SKM-1 (cell line): ENCODE measurements around the gene DENND2A.
"Not testable (repeated sequence)": the region's sequence is repeated elsewhere in the genome, so short reads cannot be mapped to it uniquely, and the experiment has no call there.

Source experiments
- DNase-seq: peaks from one replicate; lab custom pipeline; 2025; ENCODE audit not compliant: unreplicated experiment; lab: John Stamatoyannopoulos, UW

The DENND2A gene

GRCh38 chr7:140552240-140552679 lies 88.4 kb downstream of the DENND2A start:
- no peak for DNase-seq

GRCh38 chr7:140551355-140552239 lies 89.0 kb downstream of the DENND2A start:
- no peak for DNase-seq

- DNase-seq: no peak
Observed at GRCh38 chr7:140546947-140547346, 93.7 kb downstream of the DENND2A start.

- no peak for DNase-seq
Observed at GRCh38 chr7:140544388-140544826, 96.2 kb downstream of the DENND2A start.

GRCh38 chr7:140542228-140542603 lies 98.4 kb downstream of the DENND2A start:
- DNase-seq: no peak

GRCh38 chr7:140541513-140542227 lies 98.9 kb downstream of the DENND2A start:
- no peak for DNase-seq

GRCh38 chr7:140541176-140541512 lies 99.5 kb downstream of the DENND2A start:
- no peak for DNase-seq

GRCh38 chr7:140540136-140540777 lies 100.4 kb downstream of the DENND2A start:
- no peak for DNase-seq

GRCh38 chr7:140539461-140539860 lies 101.2 kb downstream of the DENND2A start:
- DNase-seq: no peak

- DNase-seq: no peak
Observed at GRCh38 chr7:140537750-140538482, 102.7 kb downstream of the DENND2A start.

- no peak for DNase-seq
Observed at GRCh38 chr7:140534743-140535142, 105.9 kb downstream of the DENND2A start.

- no peak for DNase-seq
Observed at GRCh38 chr7:140533394-140533872, 107.2 kb downstream of the DENND2A start.

GRCh38 chr7:140529428-140529827 lies 111.2 kb downstream of the DENND2A start:
- not testable (repeated sequence) for DNase-seq

- DNase-seq: no peak
Observed at GRCh38 chr7:140526787-140527664, 113.6 kb downstream of the DENND2A start.

GRCh38 chr7:140526214-140526613 lies 114.4 kb downstream of the DENND2A start:
- no peak for DNase-seq

- DNase-seq: no peak
Observed at GRCh38 chr7:140525743-140526142, 114.9 kb downstream of the DENND2A start.

- DNase-seq: no peak
Observed at GRCh38 chr7:140521421-140521820, 119.2 kb downstream of the DENND2A start.

GRCh38 chr7:140519007-140519399 lies 121.6 kb downstream of the DENND2A start:
- DNase-seq: no peak

GRCh38 chr7:140518370-140519006 lies 122.1 kb downstream of the DENND2A start:
- no peak for DNase-seq
